ENCODE data around the gene SGMS2.

DNA sequence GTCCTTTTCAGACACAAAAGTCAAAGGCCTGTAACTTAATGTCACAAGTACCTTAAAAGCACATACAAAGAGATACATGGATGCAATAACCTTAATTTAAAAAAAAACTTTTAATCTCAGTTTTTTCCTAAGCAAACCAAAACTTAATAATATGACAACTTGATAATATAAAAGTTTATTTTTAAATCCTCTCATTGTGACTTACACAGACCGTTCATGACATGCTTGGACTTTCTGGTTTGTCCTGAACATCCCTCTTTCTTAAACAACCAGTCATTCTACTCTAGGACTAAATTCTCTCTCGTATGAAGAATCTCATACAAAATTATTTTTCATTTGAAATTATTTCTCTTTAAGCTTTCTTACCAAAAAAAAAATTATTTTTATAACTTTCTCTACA, 63.5 kb downstream of the SGMS2 start:
- TF ChIP-seq, protein P1, sequence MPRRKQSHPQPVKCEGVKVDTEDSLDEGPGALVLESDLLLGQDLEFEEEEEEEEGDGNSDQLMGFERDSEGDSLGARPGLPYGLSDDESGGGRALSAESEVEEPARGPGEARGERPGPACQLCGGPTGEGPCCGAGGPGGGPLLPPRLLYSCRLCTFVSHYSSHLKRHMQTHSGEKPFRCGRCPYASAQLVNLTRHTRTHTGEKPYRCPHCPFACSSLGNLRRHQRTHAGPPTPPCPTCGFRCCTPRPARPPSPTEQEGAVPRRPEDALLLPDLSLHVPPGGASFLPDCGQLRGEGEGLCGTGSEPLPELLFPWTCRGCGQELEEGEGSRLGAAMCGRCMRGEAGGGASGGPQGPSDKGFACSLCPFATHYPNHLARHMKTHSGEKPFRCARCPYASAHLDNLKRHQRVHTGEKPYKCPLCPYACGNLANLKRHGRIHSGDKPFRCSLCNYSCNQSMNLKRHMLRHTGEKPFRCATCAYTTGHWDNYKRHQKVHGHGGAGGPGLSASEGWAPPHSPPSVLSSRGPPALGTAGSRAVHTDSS (tag by site-specific recombination; IDR thresholded peaks at IDR 0.05), result no peak
- TF ChIP-seq, protein P2, sequence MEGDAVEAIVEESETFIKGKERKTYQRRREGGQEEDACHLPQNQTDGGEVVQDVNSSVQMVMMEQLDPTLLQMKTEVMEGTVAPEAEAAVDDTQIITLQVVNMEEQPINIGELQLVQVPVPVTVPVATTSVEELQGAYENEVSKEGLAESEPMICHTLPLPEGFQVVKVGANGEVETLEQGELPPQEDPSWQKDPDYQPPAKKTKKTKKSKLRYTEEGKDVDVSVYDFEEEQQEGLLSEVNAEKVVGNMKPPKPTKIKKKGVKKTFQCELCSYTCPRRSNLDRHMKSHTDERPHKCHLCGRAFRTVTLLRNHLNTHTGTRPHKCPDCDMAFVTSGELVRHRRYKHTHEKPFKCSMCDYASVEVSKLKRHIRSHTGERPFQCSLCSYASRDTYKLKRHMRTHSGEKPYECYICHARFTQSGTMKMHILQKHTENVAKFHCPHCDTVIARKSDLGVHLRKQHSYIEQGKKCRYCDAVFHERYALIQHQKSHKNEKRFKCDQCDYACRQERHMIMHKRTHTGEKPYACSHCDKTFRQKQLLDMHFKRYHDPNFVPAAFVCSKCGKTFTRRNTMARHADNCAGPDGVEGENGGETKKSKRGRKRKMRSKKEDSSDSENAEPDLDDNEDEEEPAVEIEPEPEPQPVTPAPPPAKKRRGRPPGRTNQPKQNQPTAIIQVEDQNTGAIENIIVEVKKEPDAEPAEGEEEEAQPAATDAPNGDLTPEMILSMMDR (tag by site-specific recombination; IDR thresholded peaks at IDR 0.05), result no peak
- TF ChIP-seq ZFP69B (tag by site-specific recombination; IDR thresholded peaks at IDR 0.05) (no peak), ZNF239 (tag by site-specific recombination; IDR thresholded peaks at IDR 0.05) (no peak), ZNF10 (tag by site-specific recombination; IDR thresholded peaks at IDR 0.05) (no peak), ZNF274 (IDR thresholded peaks at IDR 0.05; ENCODE audit: low read length) (no peak), ZNF274 (tag by site-specific recombination; IDR thresholded peaks at IDR 0.05; ENCODE audit: borderline replicate concordance) (no peak), SCRT2 (tag by site-specific recombination; IDR thresholded peaks at IDR 0.05) (no peak), ZNF621 (tag by site-specific recombination; IDR thresholded peaks at IDR 0.05) (no peak), ZNF114 (tag by site-specific recombination; IDR thresholded peaks at IDR 0.05) (no peak)
- TF ChIP-seq, protein P3, sequence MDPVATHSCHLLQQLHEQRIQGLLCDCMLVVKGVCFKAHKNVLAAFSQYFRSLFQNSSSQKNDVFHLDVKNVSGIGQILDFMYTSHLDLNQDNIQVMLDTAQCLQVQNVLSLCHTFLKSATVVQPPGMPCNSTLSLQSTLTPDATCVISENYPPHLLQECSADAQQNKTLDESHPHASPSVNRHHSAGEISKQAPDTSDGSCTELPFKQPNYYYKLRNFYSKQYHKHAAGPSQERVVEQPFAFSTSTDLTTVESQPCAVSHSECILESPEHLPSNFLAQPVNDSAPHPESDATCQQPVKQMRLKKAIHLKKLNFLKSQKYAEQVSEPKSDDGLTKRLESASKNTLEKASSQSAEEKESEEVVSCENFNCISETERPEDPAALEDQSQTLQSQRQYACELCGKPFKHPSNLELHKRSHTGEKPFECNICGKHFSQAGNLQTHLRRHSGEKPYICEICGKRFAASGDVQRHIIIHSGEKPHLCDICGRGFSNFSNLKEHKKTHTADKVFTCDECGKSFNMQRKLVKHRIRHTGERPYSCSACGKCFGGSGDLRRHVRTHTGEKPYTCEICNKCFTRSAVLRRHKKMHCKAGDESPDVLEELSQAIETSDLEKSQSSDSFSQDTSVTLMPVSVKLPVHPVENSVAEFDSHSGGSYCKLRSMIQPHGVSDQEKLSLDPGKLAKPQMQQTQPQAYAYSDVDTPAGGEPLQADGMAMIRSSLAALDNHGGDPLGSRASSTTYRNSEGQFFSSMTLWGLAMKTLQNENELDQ (tag by site-specific recombination; IDR thresholded peaks at IDR 0.05; ENCODE audit: low read depth), result no peak

All from HEK293 (cell line).